ENCODE data around the gene ARMC10. TPM values are rescaled to one million over a fixed set of nuclear protein-coding genes. Genes with fewer than 3 reads are reported as not detected.
A peak's percentile ranks its signal among the peaks of the same experiment; 100 is the strongest.

Gene ARMC10
- total RNA-seq, 1 donor from 2014 or later: 56.7 TPM

GRCh38 chr7:103123529-103123928, 48.6 kb downstream of the ARMC10 start:
- DNase-seq (ENCODE audit: low read depth): no peak
- no peak overlapping the region for H3K4me3 ChIP-seq (ENCODE audit: low read depth, low read length)
- TF ChIP-seq CTCF (conservative IDR thresholded peaks at IDR 0.05; ENCODE audit: low read depth, low read length): no peak

GRCh38 chr7:103124429-103124979, 49.6 kb downstream of the ARMC10 start:
- peak overlapping the region; percentile 16 for H3K4me3 ChIP-seq (ENCODE audit: low read depth, low read length)
- DNase-seq (ENCODE audit: low read depth): peak; percentile 81
- no peak for TF ChIP-seq CTCF (conservative IDR thresholded peaks at IDR 0.05; ENCODE audit: low read depth, low read length)

- H3K4me3 ChIP-seq (ENCODE audit: low read depth, low read length): no peak overlapping the region
- TF ChIP-seq CTCF (conservative IDR thresholded peaks at IDR 0.05; ENCODE audit: low read depth, low read length): no peak
- DNase-seq (ENCODE audit: low read depth): no peak
These were observed 52.1 kb downstream of the ARMC10 start for GRCh38 chr7:103127006-103127405.

GRCh38 chr7:103129702-103130549, 55.0 kb downstream of the ARMC10 start:
- no peak for TF ChIP-seq CTCF (conservative IDR thresholded peaks at IDR 0.05; ENCODE audit: low read depth, low read length)
- H3K4me3 ChIP-seq (ENCODE audit: low read depth, low read length): no peak overlapping the region

GRCh38 chr7:103130901-103131624, 56.1 kb downstream of the ARMC10 start:
- DNase-seq (ENCODE audit: low read depth): no peak
- no peak overlapping the region for H3K4me3 ChIP-seq (ENCODE audit: low read depth, low read length)
- TF ChIP-seq CTCF (conservative IDR thresholded peaks at IDR 0.05; ENCODE audit: low read depth, low read length): no peak

More at GRCh38 chr7:103129702-103130549, 55.0 kb downstream of the ARMC10 start:
- DNase-seq (ENCODE audit: low read depth): no peak

GRCh38 chr7:103132995-103133688, 58.2 kb downstream of the ARMC10 start:
- H3K4me3 ChIP-seq (ENCODE audit: low read depth, low read length): no peak overlapping the region
- no peak for DNase-seq (ENCODE audit: low read depth)
- no peak for TF ChIP-seq CTCF (conservative IDR thresholded peaks at IDR 0.05; ENCODE audit: low read depth, low read length)
